H9 (cell line): Measurements from ENCODE around the gene TTC28. TPM values are rescaled to one million over a fixed set of nuclear protein-coding genes. Genes with fewer than 3 reads are reported as not detected.

Experiments used
- DNase-seq: peaks from one replicate; pipeline ENCODE4 v3.0.0-alpha.2; 2017
- H2AFZ ChIP-seq: one replicate; pipeline ENCODE4 v1.6.1; 2013; ENCODE audit warnings: mild to moderate bottlenecking, low read length, control low read depth, moderate library complexity
- H2AK5ac ChIP-seq: 2 replicates; pipeline ENCODE4 v1.6.1; 2013; ENCODE audit warnings: low read length, control low read depth, mixed read lengths; ENCODE audit not compliant: insufficient read length
- H2BK120ac ChIP-seq: one replicate; pipeline ENCODE4 v1.6.1; 2013; ENCODE audit warnings: low read depth, mild to moderate bottlenecking, low read length, control low read depth, inconsistent platforms; ENCODE audit not compliant: poor library complexity, severe bottlenecking
- H2BK12ac ChIP-seq: 2 replicates; pipeline ENCODE4 v1.6.1; 2013; ENCODE audit warnings: low read length, control low read depth, mixed read lengths, low read depth; ENCODE audit not compliant: insufficient read length
- H2BK15ac ChIP-seq: 2 replicates; pipeline ENCODE4 v1.6.1; 2013; ENCODE audit warnings: low read depth, low read length, control low read depth
- H2BK20ac ChIP-seq: one replicate; pipeline ENCODE4 v1.6.1; 2013; ENCODE audit warnings: low read depth, mild to moderate bottlenecking, low read length, control low read depth, inconsistent platforms; ENCODE audit not compliant: poor library complexity, severe bottlenecking
- H2BK5ac ChIP-seq: 2 replicates; pipeline ENCODE4 v1.6.1; 2013; ENCODE audit warnings: low read length, control low read depth, mixed read lengths; ENCODE audit not compliant: insufficient read length
- H3K14ac ChIP-seq: 2 replicates; pipeline ENCODE4 v1.6.1; 2013; ENCODE audit warnings: low read length, control low read depth; ENCODE audit not compliant: insufficient read depth
- H3K18ac ChIP-seq: 2 replicates; pipeline ENCODE4 v1.6.1; 2013; ENCODE audit warnings: low read depth, mild to moderate bottlenecking, mixed read lengths, low read length, control low read depth; ENCODE audit not compliant: insufficient read length
- H3K23ac ChIP-seq: 2 replicates; pipeline ENCODE4 v1.6.1; 2013; ENCODE audit warnings: low read length, control low read depth, mixed read lengths, low read depth; ENCODE audit not compliant: insufficient read length
- H3K23me2 ChIP-seq: 2 replicates; pipeline ENCODE4 v1.6.1; 2013; ENCODE audit warnings: low read depth, mild to moderate bottlenecking, mixed read lengths, low read length, control low read depth; ENCODE audit not compliant: insufficient read length, poor library complexity, severe bottlenecking
- H3K27ac ChIP-seq: 2 replicates; pipeline ENCODE4 v1.5.1; 2013; ENCODE audit warnings: low read length, control low read depth, mixed read lengths, low read depth; ENCODE audit not compliant: insufficient read length
- H3K27me3 ChIP-seq: 2 replicates; pipeline ENCODE4 v1.6.1; 2013; ENCODE audit warnings: low read length, control low read depth, inconsistent platforms; ENCODE audit not compliant: insufficient read depth
- H3K4ac ChIP-seq: 2 replicates; pipeline ENCODE4 v1.6.1; 2013; ENCODE audit warnings: low read depth, mild to moderate bottlenecking, control low read depth, inconsistent platforms, low read length, moderate library complexity
- H3K4me1 ChIP-seq: 2 replicates; pipeline ENCODE4 v1.6.1; 2013; ENCODE audit warnings: low read length, control low read depth, inconsistent platforms; ENCODE audit not compliant: insufficient read depth
- H3K4me2 ChIP-seq: 2 replicates; pipeline ENCODE4 v1.6.1; 2013; ENCODE audit warnings: low read length, control low read depth, mixed read lengths; ENCODE audit not compliant: insufficient read length, insufficient read depth
- H3K56ac ChIP-seq: 2 replicates; pipeline ENCODE4 v1.6.1; 2013; ENCODE audit warnings: low read depth, mild to moderate bottlenecking, mixed read lengths, low read length, control low read depth; ENCODE audit not compliant: insufficient read length
- H3K79me1 ChIP-seq: 2 replicates; pipeline ENCODE4 v1.6.1; 2013; ENCODE audit warnings: low read depth, mild to moderate bottlenecking, moderate library complexity, low read length, control low read depth, inconsistent platforms; ENCODE audit not compliant: insufficient read depth, poor library complexity, severe bottlenecking
- H3K79me2 ChIP-seq: 2 replicates; pipeline ENCODE4 v1.6.1; 2013; ENCODE audit warnings: low read length, control low read depth, inconsistent platforms; ENCODE audit not compliant: insufficient read depth
- H3K9ac ChIP-seq: 2 replicates; pipeline ENCODE4 v1.6.1; 2013; ENCODE audit warnings: low read length, control low read depth, mixed read lengths; ENCODE audit not compliant: insufficient read length; ENCODE audit errors: extremely low read depth
- H3K9me3 ChIP-seq: one replicate; pipeline ENCODE4 v1.6.1; 2013; ENCODE audit warnings: low read depth, low read length, inconsistent platforms; ENCODE audit not compliant: control insufficient read depth
- H3T11ph ChIP-seq: one replicate; pipeline ENCODE4 v1.6.1; 2013; ENCODE audit warnings: mild to moderate bottlenecking, low read length, control low read depth, inconsistent platforms
- H4K20me1 ChIP-seq: one replicate; pipeline ENCODE4 v1.6.1; 2013; ENCODE audit not compliant: control insufficient read depth, insufficient read length, insufficient read depth
- H4K5ac ChIP-seq: 2 replicates; pipeline ENCODE4 v1.6.1; 2013; ENCODE audit warnings: low read depth, mild to moderate bottlenecking, mixed read lengths, low read length, control low read depth; ENCODE audit not compliant: insufficient read length
- H4K8ac ChIP-seq: replicated peaks from 2 replicates; pipeline ENCODE4 v1.6.1; 2013; ENCODE audit warnings: low read length, control low read depth, mixed read lengths, low read depth; ENCODE audit not compliant: insufficient read length
- H4K91ac ChIP-seq: 2 replicates; pipeline ENCODE4 v1.6.1; 2013; ENCODE audit warnings: low read depth, mild to moderate bottlenecking, moderate library complexity, mixed read lengths, low read length, control low read depth; ENCODE audit not compliant: insufficient read length
- H3K27ac Mint-ChIP-seq, 3 experiments: 2 replicates in 2 of 3; 3 replicates in 1 of 3; pipeline ENCODE4 v1.8.0; 2020 to 2021; ENCODE audit warnings: mixed read lengths in 3 of 3, mild to moderate bottlenecking in 1 of 3, moderate library complexity in 1 of 3
- H3K27me3 Mint-ChIP-seq: 2 replicates; pipeline ENCODE4 v1.8.0; 2021; ENCODE audit warnings: low read depth, mild to moderate bottlenecking, moderate library complexity, mixed read lengths
- H3K36me3 Mint-ChIP-seq, 3 experiments: 2 replicates in 2 of 3; 3 replicates in 1 of 3; pipeline ENCODE4 v1.8.0; 2020 to 2021; ENCODE audit warnings: low read depth in 3 of 3, mixed read lengths in 3 of 3; ENCODE audit not compliant: insufficient read depth in 1 of 3
- H3K4me1 Mint-ChIP-seq, 2 experiments: 2 replicates each; pipeline ENCODE4 v1.8.0; 2020; ENCODE audit warnings: mixed read lengths in 2 of 2
- H3K4me3 Mint-ChIP-seq, 2 experiments: 2 replicates in 1 of 2; 3 replicates in 1 of 2; pipeline ENCODE4 v1.8.0; 2020 to 2021; ENCODE audit warnings: mild to moderate bottlenecking in 2 of 2, mixed read lengths in 2 of 2, moderate library complexity in 1 of 2
- H3K9me3 Mint-ChIP-seq, 2 experiments: 2 replicates in 1 of 2; 3 replicates in 1 of 2; pipeline ENCODE4 v1.8.0; 2020; ENCODE audit warnings: mild to moderate bottlenecking in 2 of 2, mixed read lengths in 2 of 2, moderate library complexity in 1 of 2
- whole genome bisulfite sequencing: extraction: QIAGEN DNeasy Blood & Tissue Kit; methylation state at CpG from one replicate; pipeline ENCODE4 v1.1.7; 2013; ENCODE audit warnings: missing lambda C conversion rate, low lambda C conversion rate, mixed read lengths; ENCODE audit not compliant: insufficient read length; ENCODE audit errors: extremely low coverage; 5-methylcytosine and 5-hydroxymethylcytosine counted together
- total RNA-seq: library from RNA; stranded (reverse); gene quantifications from 2 replicates; pipeline ENCODE4 v1.2.1, GENCODE V29; 2021
- TF ChIP-seq, protein P1 (sequence below): fragments of 200-600 bp; sonication (generic); conservative IDR thresholded peaks from 3 replicates; pipeline ENCODE4 v1.8.0; 2021; ENCODE audit warnings: antibody characterized with exemption, mild to moderate bottlenecking

TTC28 gene
- total RNA-seq, 1 experiment from 2014 or later = 13.6 TPM

DNA sequence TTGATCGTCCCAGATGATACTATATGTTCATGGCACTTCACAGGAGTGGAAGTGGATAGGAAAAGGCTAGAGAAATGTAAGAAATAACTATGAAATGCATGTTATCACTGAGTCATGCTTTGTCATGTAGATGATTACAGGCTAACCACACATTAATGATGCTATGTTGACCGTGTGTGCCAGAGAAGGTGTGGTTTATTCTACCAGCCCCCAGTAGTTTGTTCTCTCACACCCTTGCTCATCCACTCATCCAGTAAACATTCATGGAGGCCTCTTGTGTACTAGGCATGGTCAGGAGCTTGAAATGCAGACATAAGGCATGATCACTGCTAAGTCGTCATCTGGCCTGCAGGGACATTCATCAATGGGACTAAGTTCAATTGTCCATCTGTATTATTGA is 607.6 kb downstream of the TTC28 start:
- no peaks in the 10 kb centered on the region for H3K4me1 ChIP-seq
- Mint-ChIP-seq H3K36me3 (no peaks in the 10 kb centered on the region; a peak in 1 of 7 replicates), H3K9me3 (no peaks in the 10 kb centered on the region), H3K27me3 (no peaks in the 10 kb centered on the region; the same call in 1 of the 2 replicates), H3K27ac (no peak overlapping the region; a peak in 1 of 7 replicates), H3K4me1 (no peaks in the 10 kb centered on the region), H3K4me3 (no peak overlapping the region)
- no peaks in the 10 kb centered on the region for H3K27me3 ChIP-seq
- H3K23me2 ChIP-seq = no peaks in the 10 kb centered on the region
- no peaks in the 10 kb centered on the region for H3K79me1 ChIP-seq
- no peak overlapping the region for H4K5ac ChIP-seq
- H2BK15ac ChIP-seq = no peak overlapping the region
- H3T11ph ChIP-seq = no peak overlapping the region
- H2AFZ ChIP-seq = no peak overlapping the region
- H3K79me2 ChIP-seq = no peaks in the 10 kb centered on the region
- H3K4ac ChIP-seq = no peak overlapping the region
- no peaks in the 10 kb centered on the region for H3K9me3 ChIP-seq
- TF ChIP-seq, protein P1, sequence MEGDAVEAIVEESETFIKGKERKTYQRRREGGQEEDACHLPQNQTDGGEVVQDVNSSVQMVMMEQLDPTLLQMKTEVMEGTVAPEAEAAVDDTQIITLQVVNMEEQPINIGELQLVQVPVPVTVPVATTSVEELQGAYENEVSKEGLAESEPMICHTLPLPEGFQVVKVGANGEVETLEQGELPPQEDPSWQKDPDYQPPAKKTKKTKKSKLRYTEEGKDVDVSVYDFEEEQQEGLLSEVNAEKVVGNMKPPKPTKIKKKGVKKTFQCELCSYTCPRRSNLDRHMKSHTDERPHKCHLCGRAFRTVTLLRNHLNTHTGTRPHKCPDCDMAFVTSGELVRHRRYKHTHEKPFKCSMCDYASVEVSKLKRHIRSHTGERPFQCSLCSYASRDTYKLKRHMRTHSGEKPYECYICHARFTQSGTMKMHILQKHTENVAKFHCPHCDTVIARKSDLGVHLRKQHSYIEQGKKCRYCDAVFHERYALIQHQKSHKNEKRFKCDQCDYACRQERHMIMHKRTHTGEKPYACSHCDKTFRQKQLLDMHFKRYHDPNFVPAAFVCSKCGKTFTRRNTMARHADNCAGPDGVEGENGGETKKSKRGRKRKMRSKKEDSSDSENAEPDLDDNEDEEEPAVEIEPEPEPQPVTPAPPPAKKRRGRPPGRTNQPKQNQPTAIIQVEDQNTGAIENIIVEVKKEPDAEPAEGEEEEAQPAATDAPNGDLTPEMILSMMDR = no peak
- H3K56ac ChIP-seq = no peak overlapping the region
- no peaks in the 10 kb centered on the region for H4K20me1 ChIP-seq
- H2BK5ac ChIP-seq = no peak overlapping the region
- no peak overlapping the region for H4K91ac ChIP-seq
- H3K23ac ChIP-seq = no peak overlapping the region
- no peak overlapping the region for H2AK5ac ChIP-seq
- no peak overlapping the region for H3K18ac ChIP-seq
- WGBS = no CpG with 5 or more reads among the region's 3 CpGs
- H2BK120ac ChIP-seq = no peak overlapping the region
- H4K8ac ChIP-seq = no peak overlapping the region
- no peak overlapping the region for H3K14ac ChIP-seq
- H3K4me2 ChIP-seq = no peak overlapping the region
- DNase-seq = no peak
- no peak overlapping the region for H2BK20ac ChIP-seq
- no peak overlapping the region for H2BK12ac ChIP-seq
- H3K27ac ChIP-seq = no peak overlapping the region
- no peak overlapping the region for H3K9ac ChIP-seq
